GM12878 (cell line): ENCODE data around the gene ARID3A. TPM values are rescaled to one million over a fixed set of nuclear protein-coding genes. Genes with fewer than 3 reads are reported as not detected.

ENCODE experiments used
- EGR1 ChIP-seq, 2 experiments: IDR thresholded peaks; 1 replicate in 1 of 2; 2 replicates in 1 of 2; pipeline ENCODE4 v1.6.1; 2011 to 2012; ENCODE audit warnings: low read depth in 2 of 2, low read length in 2 of 2, borderline replicate concordance in 1 of 2, mild to moderate bottlenecking in 1 of 2, moderate library complexity in 1 of 2
- FOS ChIP-seq: IDR thresholded peaks from 3 replicates; pipeline ENCODE4 v1.6.1; 2011; ENCODE audit warnings: borderline replicate concordance; ENCODE audit not compliant: insufficient read length; ENCODE audit errors: extremely low read depth
- FOXM1 ChIP-seq: IDR thresholded peaks from 2 replicates; pipeline ENCODE4 v1.6.1; 2012; ENCODE audit warnings: low read depth, mild to moderate bottlenecking, inconsistent platforms, low read length, moderate library complexity
- IKZF1 ChIP-seq: fragments of 450-650 bp; conservative IDR thresholded peaks from 2 replicates; pipeline ENCODE4 v1.6.1; 2017; ENCODE audit warnings: antibody characterized with exemption, mild to moderate bottlenecking
- MXI1 ChIP-seq: fragments of 150-350 bp; IDR thresholded peaks from 2 replicates; pipeline ENCODE4 v1.6.1; 2011; ENCODE audit warnings: low read depth, mild to moderate bottlenecking, inconsistent platforms, low read length, improper control_type of control experiment
- MYB ChIP-seq: fragments of 150-350 bp; IDR thresholded peaks from 2 replicates; pipeline ENCODE4 v1.6.1; 2014; ENCODE audit warnings: mild to moderate bottlenecking, low read depth, low read length, borderline replicate concordance
- NBN ChIP-seq: fragments of 450-650 bp; IDR thresholded peaks from 2 replicates; pipeline ENCODE4 v1.6.1; 2016
- NFXL1 ChIP-seq: fragments of 450-650 bp; IDR thresholded peaks from 2 replicates; pipeline ENCODE4 v1.6.1; 2017; ENCODE audit warnings: antibody characterized with exemption, mild to moderate bottlenecking, borderline replicate concordance
- NFYB ChIP-seq: IDR thresholded peaks from 2 replicates; pipeline ENCODE4 v1.6.1; 2011; ENCODE audit warnings: low read depth, mild to moderate bottlenecking, low read length, improper control_type of control experiment, moderate library complexity; ENCODE audit not compliant: insufficient read depth
- POLR2A ChIP-seq: IDR thresholded peaks from 2 replicates; pipeline ENCODE4 v1.6.1; 2011; ENCODE audit warnings: low read depth, mild to moderate bottlenecking, low read length
- RAD51 ChIP-seq: fragments of 450-650 bp; IDR thresholded peaks from 2 replicates; pipeline ENCODE4 v1.6.1; 2016; ENCODE audit warnings: moderate library complexity, mild to moderate bottlenecking, inconsistent platforms
- TBL1XR1 ChIP-seq: IDR thresholded peaks from 2 replicates; pipeline ENCODE4 v1.6.1; 2012; ENCODE audit warnings: low read depth, low read length, improper control_type of control experiment
- ZNF687 ChIP-seq: fragments of 450-650 bp; IDR thresholded peaks from 2 replicates; pipeline ENCODE4 v1.6.1; 2017; ENCODE audit warnings: mild to moderate bottlenecking, moderate library complexity
- polyA plus RNA-seq, 11 experiments: library from polyadenylated mRNA; depleted of rRNA in 4 of 11; unstranded in 6 of 11; stranded (reverse) in 5 of 11; fragments of >200 nt; fragmentation: Nextera tagmentation in 4 of 11; fragmentation: Illumina TruSeq in 1 of 11; extraction: Ambion mirVana in 4 of 11; extraction: Trizol in 1 of 11; gene quantifications; 1 replicate in 1 of 11; 2 replicates in 10 of 11; pipeline versions ENCODE4 v1.2.1 to v1.2.3, GENCODE V29; 2011 to 2016; ENCODE audit warnings: inconsistent platforms in 2 of 11, missing spikeins in 2 of 11, low read depth in 1 of 11
- total RNA-seq, 4 experiments: library from RNA; depleted of rRNA in 3 of 4; stranded (reverse); fragments of >200 nt in 3 of 4; fragmentation: Illumina TruSeq in 1 of 4; extraction: Trizol in 1 of 4; gene quantifications; 2 replicates each; pipeline versions ENCODE4 v1.2.1 to v1.2.3, GENCODE V29; 2013 to 2021
- TF ChIP-seq, protein P1 (sequence below): IDR thresholded peaks from 2 replicates; pipeline ENCODE4 v1.6.1; 2012; ENCODE audit warnings: low read length, inconsistent platforms
- TF ChIP-seq, protein P2 (sequence below): IDR thresholded peaks from 2 replicates; pipeline ENCODE4 v1.6.1; 2012; ENCODE audit warnings: improper control_type of control experiment, low read depth, low read length; ENCODE audit not compliant: insufficient replicate concordance
- TF ChIP-seq, protein P3 (sequence below): fragments of 450-650 bp; IDR thresholded peaks from 2 replicates; pipeline ENCODE4 v1.6.1; 2017; ENCODE audit warnings: mild to moderate bottlenecking, moderate library complexity

Gene ARID3A
- total and polyA plus RNA-seq, 10 of the 15 experiments (the other 5 are each of a cell fraction or from before 2014, with no cell fraction given), result 0.76 to 70.0 (median 16.7) TPM

GRCh38 chr19:925087-925525, 729 bp upstream of the ARID3A start (continued):
- TF ChIP-seq, protein P1, sequence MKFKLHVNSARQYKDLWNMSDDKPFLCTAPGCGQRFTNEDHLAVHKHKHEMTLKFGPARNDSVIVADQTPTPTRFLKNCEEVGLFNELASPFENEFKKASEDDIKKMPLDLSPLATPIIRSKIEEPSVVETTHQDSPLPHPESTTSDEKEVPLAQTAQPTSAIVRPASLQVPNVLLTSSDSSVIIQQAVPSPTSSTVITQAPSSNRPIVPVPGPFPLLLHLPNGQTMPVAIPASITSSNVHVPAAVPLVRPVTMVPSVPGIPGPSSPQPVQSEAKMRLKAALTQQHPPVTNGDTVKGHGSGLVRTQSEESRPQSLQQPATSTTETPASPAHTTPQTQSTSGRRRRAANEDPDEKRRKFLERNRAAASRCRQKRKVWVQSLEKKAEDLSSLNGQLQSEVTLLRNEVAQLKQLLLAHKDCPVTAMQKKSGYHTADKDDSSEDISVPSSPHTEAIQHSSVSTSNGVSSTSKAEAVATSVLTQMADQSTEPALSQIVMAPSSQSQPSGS, result no peak
- no peak for TF ChIP-seq TBL1XR1
- TF ChIP-seq NFYB, result no peak
- TF ChIP-seq, protein P2, sequence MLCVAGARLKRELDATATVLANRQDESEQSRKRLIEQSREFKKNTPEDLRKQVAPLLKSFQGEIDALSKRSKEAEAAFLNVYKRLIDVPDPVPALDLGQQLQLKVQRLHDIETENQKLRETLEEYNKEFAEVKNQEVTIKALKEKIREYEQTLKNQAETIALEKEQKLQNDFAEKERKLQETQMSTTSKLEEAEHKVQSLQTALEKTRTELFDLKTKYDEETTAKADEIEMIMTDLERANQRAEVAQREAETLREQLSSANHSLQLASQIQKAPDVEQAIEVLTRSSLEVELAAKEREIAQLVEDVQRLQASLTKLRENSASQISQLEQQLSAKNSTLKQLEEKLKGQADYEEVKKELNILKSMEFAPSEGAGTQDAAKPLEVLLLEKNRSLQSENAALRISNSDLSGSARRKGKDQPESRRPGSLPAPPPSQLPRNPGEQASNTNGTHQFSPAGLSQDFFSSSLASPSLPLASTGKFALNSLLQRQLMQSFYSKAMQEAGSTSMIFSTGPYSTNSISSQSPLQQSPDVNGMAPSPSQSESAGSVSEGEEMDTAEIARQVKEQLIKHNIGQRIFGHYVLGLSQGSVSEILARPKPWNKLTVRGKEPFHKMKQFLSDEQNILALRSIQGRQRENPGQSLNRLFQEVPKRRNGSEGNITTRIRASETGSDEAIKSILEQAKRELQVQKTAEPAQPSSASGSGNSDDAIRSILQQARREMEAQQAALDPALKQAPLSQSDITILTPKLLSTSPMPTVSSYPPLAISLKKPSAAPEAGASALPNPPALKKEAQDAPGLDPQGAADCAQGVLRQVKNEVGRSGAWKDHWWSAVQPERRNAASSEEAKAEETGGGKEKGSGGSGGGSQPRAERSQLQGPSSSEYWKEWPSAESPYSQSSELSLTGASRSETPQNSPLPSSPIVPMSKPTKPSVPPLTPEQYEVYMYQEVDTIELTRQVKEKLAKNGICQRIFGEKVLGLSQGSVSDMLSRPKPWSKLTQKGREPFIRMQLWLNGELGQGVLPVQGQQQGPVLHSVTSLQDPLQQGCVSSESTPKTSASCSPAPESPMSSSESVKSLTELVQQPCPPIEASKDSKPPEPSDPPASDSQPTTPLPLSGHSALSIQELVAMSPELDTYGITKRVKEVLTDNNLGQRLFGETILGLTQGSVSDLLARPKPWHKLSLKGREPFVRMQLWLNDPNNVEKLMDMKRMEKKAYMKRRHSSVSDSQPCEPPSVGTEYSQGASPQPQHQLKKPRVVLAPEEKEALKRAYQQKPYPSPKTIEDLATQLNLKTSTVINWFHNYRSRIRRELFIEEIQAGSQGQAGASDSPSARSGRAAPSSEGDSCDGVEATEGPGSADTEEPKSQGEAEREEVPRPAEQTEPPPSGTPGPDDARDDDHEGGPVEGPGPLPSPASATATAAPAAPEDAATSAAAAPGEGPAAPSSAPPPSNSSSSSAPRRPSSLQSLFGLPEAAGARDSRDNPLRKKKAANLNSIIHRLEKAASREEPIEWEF, result no peak
- TF ChIP-seq IKZF1, result peak; percentile 67
- TF ChIP-seq MYB, result no peak
- 0 out of 2 replicates have a peak, but pooled peaks have one; percentile 4 for TF ChIP-seq ZNF687
- no peak for TF ChIP-seq NFXL1
- peak; percentile 66 for TF ChIP-seq RAD51
- TF ChIP-seq, protein P3, sequence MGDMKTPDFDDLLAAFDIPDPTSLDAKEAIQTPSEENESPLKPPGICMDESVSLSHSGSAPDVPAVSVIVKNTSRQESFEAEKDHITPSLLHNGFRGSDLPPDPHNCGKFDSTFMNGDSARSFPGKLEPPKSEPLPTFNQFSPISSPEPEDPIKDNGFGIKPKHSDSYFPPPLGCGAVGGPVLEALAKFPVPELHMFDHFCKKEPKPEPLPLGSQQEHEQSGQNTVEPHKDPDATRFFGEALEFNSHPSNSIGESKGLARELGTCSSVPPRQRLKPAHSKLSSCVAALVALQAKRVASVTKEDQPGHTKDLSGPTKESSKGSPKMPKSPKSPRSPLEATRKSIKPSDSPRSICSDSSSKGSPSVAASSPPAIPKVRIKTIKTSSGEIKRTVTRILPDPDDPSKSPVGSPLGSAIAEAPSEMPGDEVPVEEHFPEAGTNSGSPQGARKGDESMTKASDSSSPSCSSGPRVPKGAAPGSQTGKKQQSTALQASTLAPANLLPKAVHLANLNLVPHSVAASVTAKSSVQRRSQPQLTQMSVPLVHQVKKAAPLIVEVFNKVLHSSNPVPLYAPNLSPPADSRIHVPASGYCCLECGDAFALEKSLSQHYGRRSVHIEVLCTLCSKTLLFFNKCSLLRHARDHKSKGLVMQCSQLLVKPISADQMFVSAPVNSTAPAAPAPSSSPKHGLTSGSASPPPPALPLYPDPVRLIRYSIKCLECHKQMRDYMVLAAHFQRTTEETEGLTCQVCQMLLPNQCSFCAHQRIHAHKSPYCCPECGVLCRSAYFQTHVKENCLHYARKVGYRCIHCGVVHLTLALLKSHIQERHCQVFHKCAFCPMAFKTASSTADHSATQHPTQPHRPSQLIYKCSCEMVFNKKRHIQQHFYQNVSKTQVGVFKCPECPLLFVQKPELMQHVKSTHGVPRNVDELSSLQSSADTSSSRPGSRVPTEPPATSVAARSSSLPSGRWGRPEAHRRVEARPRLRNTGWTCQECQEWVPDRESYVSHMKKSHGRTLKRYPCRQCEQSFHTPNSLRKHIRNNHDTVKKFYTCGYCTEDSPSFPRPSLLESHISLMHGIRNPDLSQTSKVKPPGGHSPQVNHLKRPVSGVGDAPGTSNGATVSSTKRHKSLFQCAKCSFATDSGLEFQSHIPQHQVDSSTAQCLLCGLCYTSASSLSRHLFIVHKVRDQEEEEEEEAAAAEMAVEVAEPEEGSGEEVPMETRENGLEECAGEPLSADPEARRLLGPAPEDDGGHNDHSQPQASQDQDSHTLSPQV, result no peak
- TF ChIP-seq FOS, result no peak
- peak; percentile 63 for TF ChIP-seq POLR2A
- 0 out of 2 replicates have a peak, but pooled peaks have one; percentile 61 for TF ChIP-seq NBN
- TF ChIP-seq FOXM1, result no peak
- peak in 1 of 2 experiments; percentile 51; a peak in 1 of 3 replicates for TF ChIP-seq EGR1 (IDR thresholded peaks at IDR 0.05; ENCODE audit: borderline replicate concordance in 1 of 2, low read depth in 2 of 2, low read length in 2 of 2)
- TF ChIP-seq MXI1, result no peak; the same call in 1 of the 2 replicates
